NCI-H128 (cell line): ENCODE measurements around the gene SHROOM2.

Experiments used
- DNase-seq: peaks from one replicate; lab custom pipeline; 2025; ENCODE audit not compliant: unreplicated experiment; lab: John Stamatoyannopoulos, UW

SHROOM2 gene

DNA sequence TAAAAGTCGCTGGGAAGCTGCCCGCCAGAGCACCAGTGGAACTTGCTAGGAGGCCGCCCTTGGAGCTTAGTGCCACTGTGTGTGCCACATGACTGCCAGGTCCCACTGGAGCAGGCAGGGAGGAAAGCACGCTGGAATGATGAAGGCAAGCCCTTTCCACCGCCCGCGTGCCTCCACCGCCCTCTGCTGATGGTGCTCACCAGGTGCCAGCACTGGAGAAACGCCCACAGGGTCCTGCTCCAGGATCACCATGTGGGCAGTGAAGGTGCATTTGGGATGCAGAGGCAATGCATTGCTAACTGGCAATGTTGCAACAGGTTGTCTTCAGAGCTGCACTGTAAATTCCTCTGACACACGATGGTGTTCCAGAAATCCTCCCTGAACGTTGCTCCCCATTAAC lies 76.3 kb downstream of the SHROOM2 start:
- no peak for DNase-seq

DNA sequence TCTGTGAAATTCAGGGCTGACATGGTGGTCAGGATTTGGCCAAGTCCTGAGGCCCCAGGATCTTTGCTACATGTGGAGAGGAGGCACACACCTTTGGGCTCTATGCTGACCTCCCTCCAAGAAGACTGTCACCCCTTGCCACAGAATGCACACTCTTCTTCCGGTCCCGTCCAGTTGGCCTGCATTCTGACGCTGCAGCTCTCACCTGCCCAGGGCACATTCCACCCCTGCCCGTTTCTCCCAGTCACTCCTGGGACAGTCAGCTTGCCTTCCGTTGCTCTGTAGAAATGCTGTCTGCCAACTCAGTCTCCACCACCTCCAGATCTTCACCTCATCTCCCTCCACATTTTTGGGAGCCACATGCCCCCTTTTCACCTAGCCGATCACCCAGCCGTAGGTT lies 76.7 kb downstream of the SHROOM2 start:
- no peak for DNase-seq

DNA sequence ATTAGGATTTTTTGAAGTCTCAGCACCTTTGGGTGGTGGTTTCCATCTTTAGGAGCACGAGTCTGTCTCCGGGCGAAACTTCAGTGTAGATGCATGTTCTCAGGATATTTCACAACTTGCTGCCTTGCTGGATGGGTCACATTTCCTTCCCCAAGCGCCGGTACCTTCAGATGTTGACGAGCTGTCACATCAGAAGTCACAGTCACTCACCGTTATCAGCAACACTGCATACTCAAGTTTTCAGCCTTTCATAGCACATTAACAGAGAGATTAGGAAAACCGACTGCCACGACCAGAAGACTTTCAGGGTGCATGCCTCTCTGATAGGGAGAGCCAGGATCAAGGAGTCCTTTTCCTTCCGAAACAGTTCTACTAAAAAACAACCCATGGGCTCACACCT lies 77.8 kb downstream of the SHROOM2 start:
- no peak for DNase-seq

DNA sequence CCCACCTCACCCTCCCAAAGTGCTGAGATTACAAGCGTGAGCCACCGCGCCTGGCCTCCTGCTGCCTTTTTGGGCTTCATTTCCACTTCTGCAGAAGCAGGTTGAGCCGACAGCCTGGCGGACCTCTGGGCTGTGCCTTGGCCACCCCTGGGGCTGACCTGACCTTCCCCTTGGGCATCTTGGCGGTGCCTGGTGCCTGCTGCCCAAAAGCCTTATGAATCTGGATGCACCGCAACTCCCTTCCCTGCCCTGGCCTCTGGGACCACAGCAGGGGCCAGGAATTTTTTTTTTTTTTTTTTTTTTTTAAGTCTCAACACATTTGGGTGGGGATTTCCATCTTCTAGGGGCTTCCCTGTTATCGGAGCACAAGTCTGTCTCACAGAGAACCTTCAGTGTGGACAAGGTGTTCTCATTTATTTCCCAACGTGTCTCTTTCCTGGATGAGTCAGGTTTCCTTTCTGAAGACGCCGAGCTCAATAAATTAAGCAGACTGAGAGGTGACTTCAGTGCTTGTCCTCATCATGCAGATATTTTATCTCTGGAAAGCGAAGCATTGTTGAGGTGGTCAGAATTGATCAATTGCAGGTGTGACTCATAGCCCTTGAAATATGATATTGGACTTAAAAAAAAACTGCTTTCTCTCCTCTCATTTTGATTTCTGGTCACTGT lies 79.7 kb downstream of the SHROOM2 start:
- DNase-seq = no peak

DNA sequence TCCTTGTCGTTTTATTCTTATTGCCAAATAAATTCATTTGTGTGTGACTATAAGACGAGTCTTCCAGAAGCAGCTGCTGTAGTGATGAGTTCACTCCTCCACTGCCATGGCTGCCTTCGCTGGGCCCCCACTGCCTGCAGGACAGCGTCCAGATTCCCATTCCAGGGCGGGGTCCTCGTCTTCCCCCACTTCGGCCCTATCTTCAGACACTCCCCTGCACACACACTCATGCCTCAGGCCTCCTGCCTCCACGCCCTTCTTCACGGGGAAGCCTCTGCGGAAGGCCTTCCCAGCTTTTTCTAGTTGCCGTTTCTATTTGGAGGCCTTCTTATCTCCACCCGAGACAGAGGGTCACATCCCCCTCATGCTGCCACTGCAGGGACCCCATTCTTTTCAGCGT lies 80.4 kb downstream of the SHROOM2 start:
- DNase-seq = no peak

DNA sequence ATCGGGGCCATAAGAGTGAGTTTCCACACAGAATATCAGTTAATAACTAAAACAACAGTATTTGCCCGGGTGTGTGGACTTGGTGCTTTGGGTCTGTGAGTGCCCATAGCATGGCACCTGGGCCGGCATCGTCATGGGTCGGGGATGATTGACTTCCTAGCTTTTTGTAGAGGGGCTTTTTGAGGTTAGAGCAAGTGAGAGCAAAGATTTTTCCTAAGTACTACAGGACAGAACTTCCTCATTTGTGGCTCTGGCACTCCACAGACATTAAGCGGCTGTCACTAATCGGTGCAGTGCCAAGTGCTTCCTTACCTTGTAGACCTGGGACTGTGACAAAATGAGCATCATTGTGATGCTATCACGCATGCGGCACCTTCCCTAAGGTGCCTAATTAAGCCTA lies 81.0 kb downstream of the SHROOM2 start:
- DNase-seq = no peak

DNA sequence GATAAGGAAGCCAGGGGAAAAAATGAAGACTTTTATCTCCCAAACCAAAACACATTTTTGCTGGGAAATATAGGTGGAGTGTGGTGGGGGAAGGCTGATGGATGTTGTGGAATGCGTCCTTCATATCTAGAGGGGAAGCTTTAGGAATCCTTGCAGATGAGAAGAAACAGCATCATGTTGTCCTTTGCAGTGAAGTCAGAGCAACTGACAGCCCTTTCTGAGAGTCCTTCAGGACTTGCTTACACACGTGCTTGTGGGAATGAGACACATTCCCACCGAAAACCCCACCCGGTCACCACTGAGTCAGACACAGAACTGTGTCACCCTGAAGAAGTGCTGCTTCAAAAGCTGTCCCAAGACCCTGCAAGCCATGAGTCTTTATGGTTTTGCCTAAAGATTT lies 81.5 kb downstream of the SHROOM2 start:
- DNase-seq = no peak

DNA sequence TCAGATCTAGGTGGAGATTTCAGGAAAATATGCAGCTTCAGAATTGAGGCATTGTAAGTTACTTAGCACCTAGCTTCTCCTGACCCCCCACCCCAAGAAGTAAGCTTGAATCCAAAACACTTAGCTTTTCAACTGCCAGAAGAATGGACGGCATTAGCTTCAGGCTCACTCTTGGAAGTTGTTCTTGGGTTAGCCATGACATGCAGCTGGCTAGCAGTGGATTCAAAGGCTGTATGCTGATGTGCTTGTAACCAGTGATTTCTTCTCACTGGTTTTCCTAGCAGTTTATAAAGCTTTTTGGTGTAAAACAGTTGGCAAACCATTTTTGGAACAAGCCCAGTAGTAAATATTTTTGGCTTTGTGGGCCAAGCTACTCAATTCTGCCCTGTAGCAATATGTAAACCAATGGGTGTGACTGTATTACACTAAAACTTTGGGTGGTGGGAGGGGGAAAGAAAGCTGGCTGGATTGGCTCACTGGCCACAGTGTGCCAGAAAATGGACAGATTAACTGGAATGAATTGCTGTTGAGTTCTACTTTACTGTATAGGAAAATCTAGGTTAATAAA lies 85.6 kb downstream of the SHROOM2 start:
- no peak for DNase-seq

DNA sequence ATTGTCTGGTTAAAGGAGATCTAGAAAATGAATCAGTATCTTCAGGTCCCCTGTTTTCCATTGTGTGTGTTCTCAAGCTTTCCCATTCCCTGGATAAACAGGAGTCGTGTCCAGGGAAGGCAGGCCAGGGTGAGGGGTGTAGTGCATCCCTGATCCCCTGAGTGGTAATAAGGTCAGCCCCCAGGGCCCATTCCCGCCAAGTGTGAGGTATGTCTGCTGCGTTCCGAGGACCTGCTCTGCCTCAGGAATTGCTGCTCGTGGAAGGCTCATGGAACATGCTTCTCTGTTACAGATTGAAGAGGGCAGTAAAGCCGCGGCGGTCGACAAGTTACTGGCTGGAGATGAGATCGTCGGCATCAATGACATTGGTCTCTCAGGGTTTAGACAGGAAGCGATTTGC lies 87.1 kb downstream of the SHROOM2 start:
- no peak for DNase-seq

DNA sequence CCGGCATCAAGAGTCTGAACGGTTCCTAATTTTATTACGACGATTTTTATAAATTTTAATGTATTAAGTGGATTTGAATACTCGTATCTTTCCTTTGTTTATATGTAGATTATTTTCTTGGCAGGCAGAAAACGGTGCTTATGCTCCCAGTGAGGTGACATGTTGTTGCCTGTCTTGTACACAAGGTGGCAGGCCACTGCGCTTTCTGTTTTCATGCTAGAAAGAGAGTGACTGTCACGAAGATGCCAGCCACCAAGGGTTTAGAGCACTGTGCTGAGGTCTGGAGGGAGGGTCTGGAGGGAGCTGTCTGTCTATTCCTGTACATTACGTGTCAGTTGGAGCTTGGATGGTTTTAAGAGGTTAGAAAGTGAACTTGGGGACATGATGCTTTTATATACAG lies 87.7 kb downstream of the SHROOM2 start:
- DNase-seq = no peak

DNA sequence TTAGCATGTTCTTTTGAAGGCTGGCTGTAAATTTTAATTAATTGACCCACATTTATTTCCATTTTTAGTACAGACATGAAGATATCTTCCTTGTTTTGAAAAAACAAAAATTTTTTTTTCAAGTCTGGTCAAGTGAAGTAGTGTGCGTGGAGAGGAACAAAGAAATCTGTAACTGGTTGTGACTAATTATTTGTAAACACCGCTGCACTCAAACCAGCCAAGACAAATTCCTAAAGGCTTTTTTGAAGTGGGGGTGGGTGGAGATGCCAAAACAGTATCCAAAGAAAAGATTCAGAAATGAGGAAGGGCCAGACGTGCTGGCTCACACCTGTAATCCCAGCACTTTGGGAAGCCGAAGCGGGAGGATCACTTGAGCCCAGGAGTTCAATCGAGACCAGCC lies 88.3 kb downstream of the SHROOM2 start:
- no peak for DNase-seq

DNA sequence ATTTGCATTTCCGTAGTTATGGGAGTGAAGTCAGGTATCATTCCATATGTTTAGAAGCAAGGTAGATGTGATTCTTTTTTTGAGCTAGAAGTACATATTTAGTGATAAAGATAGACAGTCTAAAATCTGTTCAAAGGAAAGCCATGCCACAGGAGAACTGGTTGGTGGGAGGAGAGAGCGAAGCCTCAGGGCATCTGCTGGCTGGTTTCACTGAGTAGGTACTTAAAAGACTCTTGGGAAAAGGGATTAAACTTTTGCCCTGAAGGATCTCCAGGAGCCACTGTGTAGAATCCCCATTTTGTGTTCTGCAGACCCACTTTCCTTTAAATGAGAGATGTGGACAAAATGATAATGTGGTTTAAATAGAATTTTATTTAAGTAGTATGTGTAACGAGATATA lies 89.6 kb downstream of the SHROOM2 start:
- DNase-seq = no peak

DNA sequence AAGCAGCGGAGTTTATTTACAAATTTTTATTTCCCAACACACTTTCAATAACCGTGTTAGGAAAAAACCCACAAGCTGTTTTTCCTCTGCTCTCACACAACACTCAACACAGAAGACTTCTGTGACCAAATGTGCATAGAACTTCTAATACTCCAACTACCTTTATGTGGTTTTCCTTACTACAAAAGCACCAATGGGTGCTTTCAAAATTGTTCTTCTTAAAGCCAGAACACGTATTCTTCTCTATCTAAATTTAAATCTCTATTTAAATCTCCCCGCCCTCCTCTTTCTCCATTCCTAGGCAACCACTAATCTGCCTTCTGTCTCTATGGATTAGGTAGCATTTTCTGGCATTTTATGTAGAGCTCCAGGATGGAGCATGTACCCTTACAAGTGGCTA lies 90.0 kb downstream of the SHROOM2 start:
- DNase-seq = no peak

DNA sequence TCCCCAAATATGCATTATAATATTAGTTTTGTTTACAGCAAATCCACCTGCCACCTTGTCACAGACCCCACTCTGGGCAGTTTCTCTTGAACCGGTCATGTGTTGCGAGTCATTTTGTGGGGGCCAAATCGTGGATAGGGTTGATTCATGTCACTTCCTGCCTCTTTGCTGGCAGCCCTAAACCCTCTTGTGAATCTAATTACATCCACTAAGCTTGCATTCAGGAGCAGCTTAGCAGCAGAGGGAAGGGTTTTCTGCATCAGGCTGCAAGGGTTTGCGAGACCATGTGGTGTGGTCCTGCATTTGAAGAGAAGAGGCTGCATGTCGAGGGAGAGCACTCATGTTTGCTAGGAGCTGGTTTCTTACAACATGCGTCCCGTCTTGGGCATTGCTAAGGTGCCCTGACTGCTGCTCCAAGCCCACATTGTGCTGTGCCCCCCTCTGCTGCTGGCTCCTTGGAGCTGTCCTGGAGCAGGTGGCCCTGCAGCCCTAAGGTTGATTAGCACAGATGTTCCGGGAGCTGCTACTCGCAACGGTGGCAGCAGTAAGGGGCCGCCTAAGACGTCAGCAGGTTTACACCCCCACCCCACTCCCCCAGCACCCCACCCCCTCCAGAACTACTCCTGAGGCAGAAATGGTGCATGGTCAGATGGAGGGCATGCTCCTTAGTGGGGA lies 92.1 kb downstream of the SHROOM2 start:
- no peak for DNase-seq

DNA sequence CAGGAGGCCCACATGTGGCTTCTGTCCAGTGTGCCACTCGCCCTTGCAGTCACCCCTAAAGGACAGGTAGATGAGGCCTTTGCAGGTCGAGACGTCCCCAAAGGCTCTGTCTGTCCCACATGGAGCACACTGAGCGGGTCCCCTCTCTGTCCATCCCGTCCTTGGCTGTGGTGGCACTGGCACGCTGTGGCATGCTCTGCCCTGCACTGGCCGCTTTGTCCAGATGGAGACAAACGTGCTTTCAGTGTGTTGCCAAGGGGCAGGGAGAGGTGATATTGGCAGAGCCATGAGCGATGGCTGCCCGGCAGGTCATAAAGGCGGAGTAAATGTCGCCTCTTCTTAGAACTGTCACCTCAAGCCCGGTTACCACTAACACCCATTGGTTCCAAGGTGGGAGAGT lies 94.0 kb downstream of the SHROOM2 start:
- DNase-seq = no peak

DNA sequence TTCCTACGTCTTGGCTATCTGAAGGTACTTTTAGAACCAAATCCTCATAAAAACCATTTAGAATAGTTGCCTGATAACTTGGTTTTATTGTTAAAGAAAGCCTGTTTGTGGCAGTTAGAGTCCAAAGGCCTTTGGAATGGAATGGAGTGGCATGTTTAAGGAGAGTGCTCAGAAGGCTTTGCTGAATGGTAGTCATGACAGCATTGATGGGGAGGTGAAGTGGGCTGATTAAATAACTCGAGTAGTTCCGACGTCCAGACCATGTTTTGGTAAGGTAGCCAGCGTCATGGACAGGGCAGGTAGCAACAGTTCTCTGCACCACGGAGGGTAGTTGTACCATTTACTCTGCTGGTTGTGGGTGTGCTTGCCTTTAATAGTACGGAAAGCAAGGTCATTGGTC lies 94.6 kb downstream of the SHROOM2 start:
- DNase-seq = no peak

DNA sequence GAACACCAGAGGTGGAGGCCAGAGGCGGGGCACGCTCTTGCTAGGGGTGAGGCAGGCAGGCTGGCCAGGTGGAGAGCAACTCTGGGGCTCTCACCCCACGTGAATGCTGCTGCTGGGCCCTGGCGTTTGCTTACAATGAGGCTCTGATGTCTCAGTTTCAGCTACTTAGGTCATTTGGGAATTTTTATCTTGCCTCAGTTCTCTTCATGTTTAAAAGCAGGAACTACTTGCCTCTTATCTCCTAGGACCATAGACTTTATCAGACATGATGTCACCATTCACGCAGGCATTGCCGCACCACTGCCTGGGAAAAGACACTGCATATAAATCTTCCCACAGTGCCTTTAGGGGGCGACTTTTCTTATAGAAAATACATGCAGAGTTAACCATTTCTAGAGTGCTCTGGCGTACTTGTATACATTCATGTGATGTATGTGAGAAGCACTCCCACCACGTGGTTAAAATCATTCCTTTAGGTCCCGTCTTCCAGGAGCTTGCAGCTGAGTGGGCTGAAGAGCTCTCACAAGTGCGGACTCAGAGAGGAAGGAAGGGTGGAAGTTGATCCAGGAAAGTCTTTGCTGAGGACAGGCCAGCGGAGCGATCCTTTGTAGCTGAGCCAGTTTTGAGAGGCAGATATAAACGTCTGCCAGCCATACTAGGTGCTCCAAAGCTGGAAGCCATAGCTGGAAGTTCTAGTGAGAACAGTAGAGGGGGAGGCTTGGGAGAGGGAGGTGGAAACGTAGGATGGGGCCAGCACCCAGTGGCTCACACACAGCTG lies 96.6 kb downstream of the SHROOM2 start:
- no peak for DNase-seq

DNA sequence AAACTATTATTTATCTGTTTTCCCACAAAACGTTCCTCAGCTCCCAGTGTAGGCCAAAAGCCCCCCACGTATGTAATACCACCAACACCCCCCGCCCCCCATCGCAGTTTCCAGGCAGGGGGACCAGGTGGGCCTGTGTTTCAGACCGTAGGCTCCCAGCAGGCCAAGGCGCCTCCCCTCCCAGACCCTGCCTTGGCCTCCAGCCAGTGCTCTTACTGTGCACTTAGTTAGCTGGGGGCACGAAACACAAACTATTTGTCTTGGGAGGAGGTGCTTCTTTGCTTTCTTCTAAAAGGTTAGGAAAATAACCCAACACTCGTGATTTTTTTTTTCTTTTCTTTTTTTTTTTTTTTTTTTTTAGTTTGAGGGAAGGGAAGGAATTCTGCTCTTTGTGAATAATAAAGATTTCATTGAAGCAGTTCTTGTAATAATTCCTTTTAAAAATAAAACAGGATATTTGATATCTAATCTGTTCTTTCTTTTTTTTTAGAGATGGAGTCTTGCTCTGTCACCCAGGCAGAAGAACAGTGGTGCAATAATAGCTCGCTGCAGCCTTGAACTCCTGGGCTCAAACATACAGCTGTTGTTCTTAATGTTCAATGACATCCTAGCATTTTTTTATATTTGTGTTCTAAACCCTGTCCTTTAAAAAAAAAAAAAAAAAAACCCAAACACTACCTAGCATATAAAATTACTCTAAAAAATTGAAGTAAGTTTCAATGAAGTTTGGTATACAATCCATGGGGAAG lies 98.0 kb downstream of the SHROOM2 start:
- DNase-seq = no peak

DNA sequence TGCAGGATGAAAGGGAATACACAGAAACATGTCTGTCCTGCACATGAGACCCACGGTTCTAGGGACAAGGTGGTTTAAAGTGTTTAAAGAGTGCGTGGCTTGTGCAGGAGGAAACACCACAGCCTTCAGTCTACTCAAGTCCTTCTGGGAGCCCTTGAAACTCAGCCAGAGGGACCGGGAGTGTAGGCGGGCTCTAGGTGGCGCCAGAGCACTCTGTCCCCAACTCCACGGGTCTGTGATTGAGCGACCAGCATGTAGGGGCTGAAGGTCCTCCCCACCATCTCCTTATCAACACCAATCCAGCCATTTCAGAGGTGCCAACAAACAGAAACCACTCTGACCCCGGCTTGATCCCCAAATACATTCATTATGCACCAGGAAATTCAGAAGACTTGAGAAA lies 98.9 kb downstream of the SHROOM2 start:
- DNase-seq = no peak

DNA sequence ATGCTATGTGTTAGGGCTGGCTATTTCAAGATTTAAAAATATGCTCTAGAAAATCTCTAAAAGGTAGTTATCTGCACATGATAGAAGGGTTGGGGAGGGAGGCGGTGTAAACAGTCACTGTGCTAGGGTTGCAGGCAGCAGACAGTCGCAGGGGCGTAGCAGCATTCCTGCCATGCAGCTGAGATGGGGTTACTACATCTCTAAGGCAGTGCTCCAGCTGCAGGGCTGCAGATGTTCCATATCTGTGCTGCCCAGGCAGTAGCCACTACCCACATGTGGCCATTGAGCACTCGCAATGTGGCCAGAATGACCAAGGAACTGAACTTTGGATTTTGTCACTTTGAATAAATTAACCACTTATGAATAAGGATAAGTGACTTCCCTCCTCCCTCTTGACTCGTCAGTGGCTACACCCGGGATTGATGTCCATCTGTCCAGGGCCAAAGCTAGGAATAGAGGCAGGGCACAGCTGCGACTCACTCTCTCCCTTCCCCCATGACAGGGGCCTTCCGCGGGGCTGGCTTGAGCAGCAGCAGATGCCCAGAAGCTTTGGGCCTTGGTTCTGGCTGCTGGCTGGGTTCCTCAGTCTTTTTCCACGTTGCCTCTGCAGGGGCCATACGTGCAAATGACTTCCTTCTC lies 101.5 kb downstream of the SHROOM2 start:
- DNase-seq = no peak

DNA sequence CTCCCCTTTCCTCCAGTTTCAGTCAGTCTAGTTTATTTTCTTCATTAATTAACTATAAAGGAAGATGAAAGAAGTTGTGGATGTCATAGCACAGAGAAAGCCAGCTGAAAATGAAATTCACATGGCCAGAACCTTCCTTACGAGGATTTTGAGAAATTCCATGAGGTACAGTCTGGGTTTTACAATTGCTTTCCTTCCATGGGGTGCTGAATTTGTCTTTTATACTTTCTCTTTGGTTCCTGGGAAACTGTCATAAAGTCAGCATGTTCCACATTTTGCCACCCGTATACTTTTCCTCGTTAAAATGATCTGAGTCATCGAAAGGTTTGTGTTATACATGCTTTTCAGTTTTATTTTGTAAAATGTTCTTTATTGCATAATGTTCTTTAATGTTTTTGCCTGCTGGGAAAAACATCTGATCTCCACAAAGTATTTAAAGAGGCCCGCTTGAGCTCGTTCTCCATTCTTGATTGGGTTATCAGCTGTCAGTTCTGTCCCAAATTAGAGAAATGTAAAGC lies 102.8 kb downstream of the SHROOM2 start:
- no peak for DNase-seq
